Body of pancreas (tissue), 4 donors: ENCODE measurements around the gene KCNJ4. TPM values are rescaled to one million over a fixed set of nuclear protein-coding genes. Genes with fewer than 3 reads are reported as not detected.
A peak's percentile ranks its signal among the peaks of the same experiment; 100 is the strongest.

ENCODE experiments used
- ATAC-seq: fragments of 150-250 bp; one replicate; pipeline ENCODE4 v1.9.1; 2016
- DNase-seq, 4 donors: peaks; one replicate each; pipeline ENCODE4 v3.0.0-alpha.2; 2019
- H3K27ac ChIP-seq, 4 donors: fragments of 200-600 bp; sonication (generic); 1 replicate in 3 of 4; 2 replicates in 1 of 4; pipeline versions ENCODE4 v1.5.1 to v1.6.1; 2016 to 2019; ENCODE audit warnings: mild to moderate bottlenecking in 1 of 4, mixed read lengths in 1 of 4, moderate library complexity in 1 of 4
- H3K27me3 ChIP-seq, 2 donors: fragments of 200-600 bp; sonication (generic); one replicate each; pipeline ENCODE4 v1.6.0; 2016; ENCODE audit warnings: mild to moderate bottlenecking in 1 of 2
- H3K36me3 ChIP-seq, 2 donors: fragments of 200-600 bp; sonication (generic); replicated peaks in 1 of 2; 2 replicates each; pipeline ENCODE4 v1.5.1; 2016; ENCODE audit warnings: low read depth in 2 of 2; ENCODE audit not compliant: insufficient read depth in 1 of 2
- H3K4me1 ChIP-seq: fragments of 200-600 bp; sonication (generic); one replicate; pipeline ENCODE4 v1.6.0; 2016
- H3K4me3 ChIP-seq, 2 donors: fragments of 200-600 bp; sonication (generic); 1 replicate in 1 of 2; 2 replicates in 1 of 2; pipeline ENCODE4 v1.5.1; 2016 to 2019
- H3K9me3 ChIP-seq, 3 donors: fragments of 200-600 bp; sonication (generic); 1 replicate in 2 of 3; 2 replicates in 1 of 3; pipeline ENCODE4 v1.5.1; 2016
- POLR2A ChIP-seq, 3 donors: fragments of 450-650 bp; IDR thresholded peaks; one replicate each; pipeline ENCODE4 v1.6.1; 2016; ENCODE audit warnings: antibody characterized with exemption in 3 of 3, mild to moderate bottlenecking in 2 of 3
- WGBS, 2 donors: methylation state at CpG; one replicate each; pipeline ENCODE4 v1.1.5; 2017; 5-methylcytosine and 5-hydroxymethylcytosine counted together
- intact Hi-C: fragments of 100-400 bp; cut with DNase I; formaldehyde crosslinking; loops from one replicate; pipeline ENCODE4 v1.15.1; 2023
- total RNA-seq, 2 donors: library from RNA; depleted of rRNA; stranded (reverse); fragments of >200 nt; gene quantifications; one replicate each; pipeline ENCODE4 v1.1.0, GENCODE V29; 2016
- TF ChIP-seq, protein P1 (sequence below), 7 experiments: fragments of 450-650 bp in 4 of 7; fragments of 200-600 bp in 3 of 7; sonication (generic) in 3 of 7; IDR thresholded peaks; one replicate each; pipeline ENCODE4 v1.5.1; 2016 to 2019; ENCODE audit warnings: antibody characterized with exemption in 7 of 7

Gene KCNJ4
- total RNA-seq, 2 donors from 2014 or later = not detected

DNA sequence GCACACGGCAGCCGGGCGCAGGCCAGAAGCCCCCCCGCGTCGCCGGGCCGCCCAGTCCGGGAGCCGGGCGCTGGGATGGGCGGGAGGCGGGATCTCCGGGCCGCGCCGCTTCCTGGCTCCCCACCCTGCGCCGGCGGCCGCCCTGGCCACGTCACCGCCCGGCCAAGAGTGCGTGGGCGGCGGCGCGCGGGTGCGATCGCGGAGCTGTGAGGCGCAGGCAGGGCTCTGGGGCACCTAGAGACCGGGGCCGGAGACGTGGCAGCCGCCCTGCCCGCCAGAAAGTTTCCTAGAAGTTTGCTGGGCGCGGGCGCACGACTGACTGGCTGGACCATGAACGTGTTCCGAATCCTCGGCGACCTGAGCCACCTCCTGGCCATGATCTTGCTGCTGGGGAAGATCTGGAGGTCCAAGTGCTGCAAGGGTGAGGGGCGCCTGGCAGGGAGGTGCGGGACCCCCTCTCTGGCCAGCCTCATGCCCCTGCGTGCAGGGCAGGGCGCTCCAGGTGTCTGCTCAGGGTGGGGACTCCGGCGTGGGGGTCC is 13.0 kb upstream of the KCNJ4 start, which contains the start of gene KDELR3:
KDELR3 (plus strand) TSS at position 193 of the 539 bp plus-strand sequence; CDS start at position 331, 138 bp downstream.
- peak within 1 kb of the TSS in 1 of 4 donors; percentile 10 for H3K27ac ChIP-seq
- H3K27me3 ChIP-seq = no peaks in the 10 kb centered on the region
- intact Hi-C loops = no loop called here
- no peaks in the 10 kb centered on the region for H3K9me3 ChIP-seq
- H3K4me3 ChIP-seq = peak within 1 kb of the TSS in 1 of 2 donors; percentile 41
- peaks cover 19% of the 10 kb centered on the region for H3K4me1 ChIP-seq
- peak; percentile 85 for ATAC-seq
- no peaks in the 10 kb centered on the region for H3K36me3 ChIP-seq
- WGBS, 2 donors = 1% methylated on average over 53 of the region's 53 CpGs; no CpG with 5 or more reads in 1 of the 2 donors
- TF ChIP-seq, protein P1, sequence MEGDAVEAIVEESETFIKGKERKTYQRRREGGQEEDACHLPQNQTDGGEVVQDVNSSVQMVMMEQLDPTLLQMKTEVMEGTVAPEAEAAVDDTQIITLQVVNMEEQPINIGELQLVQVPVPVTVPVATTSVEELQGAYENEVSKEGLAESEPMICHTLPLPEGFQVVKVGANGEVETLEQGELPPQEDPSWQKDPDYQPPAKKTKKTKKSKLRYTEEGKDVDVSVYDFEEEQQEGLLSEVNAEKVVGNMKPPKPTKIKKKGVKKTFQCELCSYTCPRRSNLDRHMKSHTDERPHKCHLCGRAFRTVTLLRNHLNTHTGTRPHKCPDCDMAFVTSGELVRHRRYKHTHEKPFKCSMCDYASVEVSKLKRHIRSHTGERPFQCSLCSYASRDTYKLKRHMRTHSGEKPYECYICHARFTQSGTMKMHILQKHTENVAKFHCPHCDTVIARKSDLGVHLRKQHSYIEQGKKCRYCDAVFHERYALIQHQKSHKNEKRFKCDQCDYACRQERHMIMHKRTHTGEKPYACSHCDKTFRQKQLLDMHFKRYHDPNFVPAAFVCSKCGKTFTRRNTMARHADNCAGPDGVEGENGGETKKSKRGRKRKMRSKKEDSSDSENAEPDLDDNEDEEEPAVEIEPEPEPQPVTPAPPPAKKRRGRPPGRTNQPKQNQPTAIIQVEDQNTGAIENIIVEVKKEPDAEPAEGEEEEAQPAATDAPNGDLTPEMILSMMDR (IDR thresholded peaks at IDR 0.05) = peak in 1 of 7 experiments; percentile 4
- TF ChIP-seq POLR2A (IDR thresholded peaks at IDR 0.05) = peak in 1 of 3 donors; percentile 20
- peak; percentile 60 to 66 (median 64) for DNase-seq

DNA sequence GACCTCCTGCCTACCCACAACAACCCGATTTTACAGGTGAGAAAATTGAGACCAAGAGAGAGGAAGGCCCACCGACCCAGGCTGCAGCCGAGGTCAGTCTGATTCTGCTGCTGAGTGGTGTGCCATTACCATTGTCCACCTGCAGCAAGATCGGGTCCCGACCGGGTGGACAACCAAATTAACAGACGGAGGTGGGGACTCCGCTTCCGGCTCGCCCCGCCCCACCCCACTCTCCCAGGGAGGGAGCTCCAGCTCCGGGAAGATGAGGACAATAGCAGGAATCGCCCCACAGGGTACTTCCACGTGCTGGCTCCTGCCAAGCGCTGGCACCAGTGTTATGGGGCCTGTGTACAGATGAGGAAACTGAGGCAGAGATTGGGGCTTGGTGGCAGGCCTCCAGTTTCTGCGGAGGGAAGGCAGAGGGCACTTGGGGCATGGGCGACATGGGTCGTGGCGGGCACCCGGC is 12.5 kb upstream of the KCNJ4 start:
- DNase-seq = peak in 2 of 4 donors; percentile 16 to 34
- WGBS, 2 donors = 16 to 19% methylated on average over 6 to 20 of the region's 20 CpGs
- intact Hi-C loops = no loop called here

DNA sequence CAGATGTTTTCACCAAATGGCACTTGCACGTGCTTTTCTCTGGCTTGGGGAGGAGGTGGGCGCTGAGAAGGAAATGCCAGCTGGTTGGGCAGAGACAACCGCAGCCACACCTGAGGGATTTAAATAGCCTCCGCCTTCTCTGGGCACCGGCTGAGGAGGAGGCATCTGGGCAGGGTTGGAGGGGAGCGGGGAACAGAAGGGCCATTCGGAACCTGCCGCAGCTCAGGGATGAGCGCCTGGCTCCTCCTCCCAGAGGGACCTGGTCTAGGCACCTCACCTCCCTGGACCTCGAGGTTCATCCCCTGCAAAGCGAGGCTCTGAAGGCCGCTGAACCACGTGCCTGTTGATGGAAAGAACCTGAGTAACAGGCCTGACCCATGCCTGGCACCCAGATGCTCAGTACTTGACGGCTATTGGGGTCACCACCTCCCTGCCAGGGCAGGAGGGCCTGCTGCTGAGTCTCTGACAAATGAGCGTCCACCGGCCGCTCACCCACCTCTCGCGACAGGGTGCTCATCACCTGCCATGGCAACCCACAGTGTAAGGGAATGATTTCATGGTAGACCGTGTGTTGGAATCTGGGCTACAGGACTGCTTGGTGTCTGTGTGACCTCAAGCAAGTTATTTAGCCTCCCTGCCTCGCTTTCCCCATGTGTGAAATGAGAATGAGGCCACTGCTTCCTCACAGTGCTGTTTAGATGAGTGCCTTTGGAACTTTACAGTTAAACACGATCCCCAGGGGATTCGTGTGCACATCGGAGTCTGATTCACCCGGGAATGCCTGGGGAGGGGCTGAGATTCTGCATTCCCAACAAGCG is 10.9 kb upstream of the KCNJ4 start:
- no peak overlapping the region for H3K27ac ChIP-seq
- ATAC-seq (no peak), DNase-seq (no peak)
- no peaks in the 10 kb centered on the region for H3K9me3 ChIP-seq
- H3K4me3 ChIP-seq = no peak overlapping the region
- H3K27me3 ChIP-seq = no peaks in the 10 kb centered on the region
- no peaks in the 10 kb centered on the region for H3K36me3 ChIP-seq
- WGBS, 2 donors = 71% methylated on average over 13 to 24 of the region's 26 CpGs
- H3K4me1 ChIP-seq = peaks cover 31% of the 10 kb centered on the region
- TF ChIP-seq POLR2A (IDR thresholded peaks at IDR 0.05) = no peak
- TF ChIP-seq, protein P1 (IDR thresholded peaks at IDR 0.05) = no peak
- intact Hi-C loops = no loop called here

More for the DNA sequence above, 12.5 kb upstream of the KCNJ4 start:
- H3K27ac ChIP-seq = peak overlapping the region in 1 of 4 donors; percentile 10
- peaks cover 19% of the 10 kb centered on the region for H3K4me1 ChIP-seq
- TF ChIP-seq POLR2A (IDR thresholded peaks at IDR 0.05) = no peak
- TF ChIP-seq, protein P1 (IDR thresholded peaks at IDR 0.05) = no peak
- H3K27me3 ChIP-seq = no peaks in the 10 kb centered on the region
- H3K4me3 ChIP-seq = no peak overlapping the region
- peak; percentile 31 for ATAC-seq
- no peaks in the 10 kb centered on the region for H3K36me3 ChIP-seq
- H3K9me3 ChIP-seq = no peaks in the 10 kb centered on the region

DNA sequence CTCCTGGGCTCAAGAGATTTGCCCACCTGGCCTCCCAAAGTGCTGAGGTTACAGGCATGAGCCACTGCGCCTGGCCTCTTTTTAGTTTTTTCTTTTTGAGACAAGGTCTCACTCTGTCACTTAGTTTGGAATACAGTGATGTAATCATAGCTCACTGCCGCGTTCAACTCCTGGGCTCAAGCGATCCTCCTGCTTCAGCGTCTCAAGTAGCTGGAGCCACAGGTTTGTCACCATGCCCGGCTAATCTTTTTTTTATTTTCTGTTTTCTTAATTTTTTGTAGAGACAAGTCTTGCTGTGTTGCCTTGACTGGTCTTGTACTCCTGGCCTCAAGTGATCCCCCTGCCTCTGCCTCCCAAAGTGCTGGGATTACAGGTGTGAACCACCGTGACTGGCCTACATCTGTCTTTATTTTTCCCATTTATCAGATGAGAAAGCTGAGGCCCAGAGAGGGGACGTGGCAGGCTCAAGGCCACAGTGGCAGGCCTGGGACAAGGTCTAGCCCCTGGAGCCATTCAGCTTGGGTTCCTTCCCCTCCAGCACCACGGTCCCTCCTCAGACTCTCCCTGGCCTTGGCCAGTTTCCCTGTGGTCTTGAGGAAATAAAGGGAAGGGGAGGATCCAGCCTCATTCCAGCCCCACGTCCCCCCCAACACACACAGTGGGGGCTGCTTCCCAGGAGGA is 10.1 kb upstream of the KCNJ4 start:
- intact Hi-C loops = no loop called here
- DNase-seq = no peak
- no peaks in the 10 kb centered on the region for H3K36me3 ChIP-seq

More for the DNA sequence above, 10.1 kb upstream of the KCNJ4 start:
- WGBS, 2 donors = 80% methylated on average over 10 of the region's 10 CpGs
- Histone ChIP-seq H3K4me1 (peaks cover 31% of the 10 kb centered on the region), H3K9me3 (no peaks in the 10 kb centered on the region), H3K27ac (no peak overlapping the region), H3K27me3 (no peaks in the 10 kb centered on the region), H3K4me3 (no peak overlapping the region)
- no peak for ATAC-seq
- TF ChIP-seq, protein P1 (IDR thresholded peaks at IDR 0.05) = no peak
- no peak for TF ChIP-seq POLR2A (IDR thresholded peaks at IDR 0.05)
